Transverse colon (tissue), 3 donors: ENCODE data around the gene CHCHD4.

Experiments
- CTCF ChIP-seq, 5 experiments: fragments of 200-600 bp in 3 of 5; fragments of 450-650 bp in 2 of 5; sonication (generic) in 3 of 5; IDR thresholded peaks; 1 replicate in 2 of 5; 2 replicates in 3 of 5; pipeline ENCODE4 v1.5.1; 2016 to 2017; ENCODE audit warnings: antibody characterized with exemption in 5 of 5, inconsistent platforms in 3 of 5, mild to moderate bottlenecking in 2 of 5, moderate library complexity in 1 of 5
- EP300 ChIP-seq: sonication (generic); formaldehyde crosslinking; IDR thresholded peaks from one replicate; pipeline ENCODE4 v1.6.1; 2017; ENCODE audit warnings: antibody characterized with exemption, low read depth

- TF ChIP-seq EP300, result no peak
- TF ChIP-seq CTCF (IDR thresholded peaks at IDR 0.05), result no peak
Observed at GRCh38 chr3:14145670-14146380, 21.2 kb upstream of the CHCHD4 start.
